GM18502 (cell line): ENCODE measurements around the gene TRIM24.
"Not testable (repeated sequence)": the region's sequence is repeated elsewhere in the genome, so short reads cannot be mapped to it uniquely, and the experiment has no call there.

Source experiments
- ATAC-seq: cut with Tn5 transposase; IDR thresholded peaks from one replicate; pipeline ENCODE4 v1.9.1; 2021; ENCODE audit warnings: mild to moderate bottlenecking; ENCODE audit not compliant: unreplicated experiment, poor library complexity

TRIM24 gene

DNA sequence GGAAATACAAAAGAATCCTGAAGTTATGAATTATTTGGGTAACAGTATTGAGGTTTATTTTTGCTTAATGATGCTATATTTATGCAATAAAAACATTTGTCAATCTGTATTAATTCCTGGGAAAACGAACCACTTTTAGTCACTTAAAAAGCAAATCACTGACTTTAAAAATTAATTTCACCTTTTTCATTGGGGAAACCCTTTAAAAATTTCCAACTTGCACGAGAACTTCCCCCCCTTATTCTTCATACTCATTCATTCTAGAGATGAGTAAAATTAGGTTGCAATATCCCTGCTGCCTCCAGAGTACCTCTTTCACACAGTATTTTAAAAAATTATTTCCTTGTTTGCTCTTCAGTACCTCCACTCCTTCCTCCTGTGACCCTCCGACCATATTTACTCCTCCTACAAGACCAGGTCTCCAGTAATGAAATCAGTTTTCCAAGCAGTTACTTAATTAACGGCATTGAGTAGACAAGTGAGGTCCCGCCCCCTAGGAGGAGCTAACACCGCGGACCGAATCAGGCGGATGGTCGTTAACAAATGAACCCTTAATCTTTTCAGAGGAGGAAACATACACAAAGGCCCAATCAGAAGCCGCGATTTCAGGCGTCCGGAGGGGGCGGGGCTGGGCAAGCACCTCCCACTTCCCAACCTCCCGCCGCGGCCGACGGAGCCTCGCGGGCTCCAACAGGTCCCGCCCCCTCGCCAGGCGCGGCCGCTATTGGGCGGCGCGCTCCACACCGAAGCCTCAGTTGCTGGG lies 465 bp upstream of the TRIM24 start:
- ATAC-seq = peak; percentile 81

GRCh38 chr7:138460649-138461607 lies 869 bp downstream of the TRIM24 start:
- ATAC-seq = peak; percentile 41

- not testable (repeated sequence) for ATAC-seq
Measured at GRCh38 chr7:138463291-138463618, 3.2 kb downstream of the TRIM24 start.

- no peak for ATAC-seq
Measured at GRCh38 chr7:138465046-138465445, 5.0 kb downstream of the TRIM24 start.

GRCh38 chr7:138466069-138466756 lies 6.2 kb downstream of the TRIM24 start:
- ATAC-seq = peak; percentile 46

DNA sequence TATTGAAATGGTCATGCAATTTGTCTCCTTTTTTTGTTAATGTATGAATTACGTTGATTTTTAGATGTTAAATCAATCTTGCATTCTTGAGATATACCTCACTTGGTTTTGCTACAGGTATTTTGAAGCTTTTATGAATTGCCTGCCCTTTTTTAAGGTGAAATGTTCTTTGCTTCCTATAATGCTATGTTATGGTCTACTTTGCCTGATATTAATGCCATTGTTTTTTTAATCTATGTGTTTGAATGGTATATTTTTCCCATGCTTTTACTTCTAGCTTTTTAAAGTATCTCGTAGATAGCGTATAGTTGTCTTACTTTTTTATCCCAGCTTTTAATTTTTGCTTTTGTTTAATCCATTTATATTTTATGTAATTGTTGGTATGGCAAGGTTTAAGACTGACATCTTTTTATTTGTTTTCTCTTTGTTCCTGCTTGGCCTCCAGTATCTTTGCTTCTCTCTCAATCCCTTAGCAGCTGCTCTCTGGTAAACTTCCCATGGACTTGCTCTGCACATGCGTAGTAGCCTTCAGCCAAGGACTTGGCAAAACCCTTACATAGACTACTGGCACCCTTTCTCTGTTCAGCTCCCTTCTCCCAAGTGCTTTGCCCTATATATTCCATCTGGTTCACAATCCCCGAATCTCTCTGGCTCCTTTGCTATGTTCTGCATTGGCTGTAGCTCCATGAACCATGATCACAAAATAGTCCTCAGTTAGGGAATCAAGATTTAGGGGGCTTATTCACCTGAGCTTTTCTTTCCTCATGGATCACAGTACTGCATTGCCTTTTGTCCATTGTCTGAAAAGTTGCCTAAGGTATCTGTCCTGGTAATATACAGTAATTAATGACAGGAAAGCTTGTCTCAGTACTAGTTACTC lies 8.4 kb downstream of the TRIM24 start:
- ATAC-seq = no peak

DNA sequence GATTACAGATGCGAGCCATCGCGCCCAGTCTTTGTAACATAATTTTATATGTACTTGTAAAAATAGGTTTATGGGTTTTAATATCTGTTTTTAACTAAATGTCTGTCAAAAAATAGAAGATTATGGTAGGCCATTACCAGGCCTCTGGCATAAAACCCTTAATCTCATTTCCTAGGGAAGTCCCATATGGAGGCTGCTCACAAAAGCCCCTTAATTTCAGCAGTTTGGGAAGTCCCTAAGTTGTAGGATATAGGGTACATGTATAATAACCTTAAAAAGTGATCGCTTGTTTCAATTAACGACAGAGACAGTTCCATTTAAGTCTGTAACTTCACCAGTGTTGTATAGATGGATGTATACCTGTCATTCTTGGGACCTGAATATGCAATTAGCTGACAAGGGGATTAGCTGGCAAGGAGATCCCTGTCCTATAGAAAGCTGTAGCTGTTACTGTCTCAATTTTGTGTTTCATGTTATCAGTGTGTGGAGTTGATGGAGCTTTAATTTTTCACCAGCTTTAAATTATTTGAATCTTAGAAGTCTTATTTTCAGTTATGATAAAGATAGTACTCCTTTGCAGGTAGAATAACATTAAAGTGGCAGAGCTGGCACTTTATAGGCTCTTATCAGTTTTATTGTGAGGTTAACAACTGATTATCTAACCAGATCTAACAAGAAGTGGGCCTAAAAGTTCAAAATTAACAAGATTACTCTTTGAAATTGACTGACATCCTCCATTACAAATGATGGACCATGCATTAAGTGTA lies 10.5 kb downstream of the TRIM24 start:
- no peak for ATAC-seq

DNA sequence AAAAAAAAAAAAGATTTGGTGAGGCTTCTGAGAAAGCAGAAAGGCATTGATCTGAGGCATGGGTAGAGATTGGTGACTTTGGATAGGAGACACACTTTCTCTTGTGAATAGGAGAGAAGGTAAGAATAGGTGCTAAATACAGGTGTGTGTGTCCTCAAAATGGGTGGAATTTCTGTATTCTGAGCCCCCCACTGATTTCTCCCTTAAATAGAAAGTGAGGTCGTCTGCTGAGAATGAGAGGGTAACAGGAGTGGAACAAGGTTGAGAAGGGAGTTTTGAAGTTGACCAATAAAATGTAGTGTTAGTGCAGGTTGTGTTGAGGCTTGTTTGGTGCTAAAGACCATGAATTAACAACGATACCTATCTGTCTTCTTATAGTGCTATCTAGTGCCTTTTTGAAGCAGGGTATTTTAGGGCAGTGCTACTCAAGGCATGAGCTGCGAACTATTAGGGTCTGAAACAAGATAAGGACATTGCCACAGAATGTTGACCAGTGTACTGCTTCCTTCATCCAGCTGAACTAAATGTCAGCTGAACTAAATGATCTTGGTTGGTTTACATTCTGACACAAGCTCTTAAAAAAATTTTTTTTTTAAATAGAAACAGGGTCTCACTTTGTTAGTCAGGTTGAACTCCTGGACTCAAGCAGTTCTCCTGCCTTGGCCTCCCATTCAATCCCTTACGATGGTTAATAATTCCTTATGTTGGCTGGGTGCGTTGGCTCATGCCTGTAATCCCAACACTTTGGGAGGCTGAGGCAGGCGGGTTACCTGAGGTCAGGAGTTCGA lies 12.4 kb downstream of the TRIM24 start:
- no peak for ATAC-seq

DNA sequence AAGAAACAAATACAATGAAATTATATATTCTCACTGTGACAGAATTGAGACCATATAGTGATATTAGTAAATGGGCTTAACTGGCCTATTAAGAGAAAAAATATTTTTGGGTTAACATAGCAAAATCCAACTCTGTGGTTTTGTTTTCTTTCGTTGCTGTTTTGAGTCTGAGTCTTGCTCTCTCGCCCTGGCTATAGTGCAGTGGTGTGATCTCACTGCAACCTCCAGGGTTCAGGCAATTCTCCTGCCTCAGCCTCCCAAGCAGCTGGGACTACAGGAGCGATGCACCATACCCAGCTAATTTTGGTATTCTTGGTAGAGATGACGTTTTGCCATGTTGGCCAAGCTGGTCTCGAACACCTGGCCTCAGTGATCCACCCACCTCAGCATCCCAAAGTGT lies 15.3 kb downstream of the TRIM24 start:
- no peak for ATAC-seq

GRCh38 chr7:138477081-138477578 lies 17.1 kb downstream of the TRIM24 start:
- ATAC-seq = no peak

- ATAC-seq = no peak
Measured at GRCh38 chr7:138477581-138477980, 17.5 kb downstream of the TRIM24 start.

DNA sequence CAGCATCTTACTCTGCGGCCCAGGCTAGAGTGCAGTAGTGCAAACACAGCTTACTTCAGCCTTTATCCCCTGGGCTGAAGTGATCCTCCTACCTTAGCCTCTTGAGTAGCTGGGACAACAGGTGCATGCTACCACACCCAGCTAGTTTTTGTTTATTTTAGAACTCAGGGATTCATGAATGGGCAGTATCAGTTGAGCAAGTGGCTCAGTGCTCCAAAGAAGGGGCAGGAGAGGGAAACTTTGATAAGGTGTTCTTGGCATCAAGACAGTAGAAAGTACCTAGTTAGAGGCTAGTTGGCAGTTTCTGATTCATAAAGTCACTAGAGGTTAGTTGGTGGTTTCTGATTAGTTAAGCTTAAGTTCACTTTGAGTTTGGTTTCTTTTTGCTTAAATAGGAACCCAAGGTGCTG lies 18.4 kb downstream of the TRIM24 start:
- peak; percentile 72 for ATAC-seq

DNA sequence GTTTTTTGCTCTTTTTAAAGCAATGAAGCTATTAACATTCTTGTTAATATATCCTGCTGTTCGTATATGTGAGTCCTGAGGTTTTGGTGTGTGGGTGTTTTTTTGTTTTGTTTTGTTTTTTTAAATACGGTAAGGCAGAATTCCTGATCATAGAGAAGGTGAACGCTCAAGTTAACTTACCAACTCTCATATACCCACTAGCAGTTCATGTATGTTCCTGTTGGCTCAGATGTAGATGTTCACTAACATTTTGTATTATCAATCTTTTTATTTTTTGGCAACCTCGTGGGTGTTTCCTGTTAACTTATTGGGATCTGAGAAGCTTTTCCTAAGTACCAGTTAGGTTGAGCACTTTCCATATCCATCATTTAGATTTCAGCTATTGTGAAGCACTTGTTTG lies 20.5 kb downstream of the TRIM24 start:
- no peak for ATAC-seq

DNA sequence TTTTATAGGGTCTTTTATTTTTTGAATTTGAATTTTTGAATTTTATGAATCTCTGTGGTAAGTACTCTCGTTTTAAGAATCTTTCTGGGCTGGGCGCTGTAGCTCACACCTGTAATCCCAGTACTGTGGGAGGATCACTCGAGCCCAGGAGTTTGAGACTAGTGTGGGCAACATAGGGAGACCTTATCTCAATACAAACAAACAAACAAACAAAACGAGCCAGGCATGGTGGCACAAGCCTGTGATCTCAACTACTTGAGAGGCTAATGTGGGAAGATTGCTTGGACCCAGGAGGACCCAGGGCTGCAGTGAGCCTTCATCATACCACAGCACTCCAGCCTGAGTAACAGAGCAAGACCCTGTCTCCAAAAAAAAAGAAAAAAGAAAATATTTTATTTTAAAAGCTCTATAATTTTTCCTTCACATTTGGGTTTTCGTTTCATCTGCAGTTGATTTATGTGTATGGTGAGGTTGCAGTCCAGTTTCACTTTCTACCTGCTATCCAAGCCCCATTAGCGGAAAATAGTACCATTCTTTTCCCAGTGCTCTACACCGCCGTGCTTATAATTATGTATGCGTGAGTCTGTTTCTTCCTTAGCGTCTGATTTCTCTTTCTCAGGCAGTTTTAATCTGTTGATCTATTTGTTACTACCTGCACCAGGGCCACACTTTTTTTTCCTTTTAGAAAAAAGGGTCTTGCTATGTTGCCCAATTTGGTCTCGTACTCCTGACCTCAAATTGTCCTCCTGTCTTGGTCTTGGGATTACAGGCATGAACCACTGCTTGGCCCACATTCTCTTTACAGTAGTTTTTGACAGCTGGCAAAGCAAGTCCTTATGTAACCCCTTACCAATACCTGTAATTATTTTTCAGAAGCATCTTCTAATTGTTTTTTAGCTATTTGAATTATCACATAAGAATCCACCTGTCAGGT lies 21.7 kb downstream of the TRIM24 start:
- peak; percentile 43 for ATAC-seq

- ATAC-seq = no peak
Measured at GRCh38 chr7:138483531-138483930, 23.5 kb downstream of the TRIM24 start.

DNA sequence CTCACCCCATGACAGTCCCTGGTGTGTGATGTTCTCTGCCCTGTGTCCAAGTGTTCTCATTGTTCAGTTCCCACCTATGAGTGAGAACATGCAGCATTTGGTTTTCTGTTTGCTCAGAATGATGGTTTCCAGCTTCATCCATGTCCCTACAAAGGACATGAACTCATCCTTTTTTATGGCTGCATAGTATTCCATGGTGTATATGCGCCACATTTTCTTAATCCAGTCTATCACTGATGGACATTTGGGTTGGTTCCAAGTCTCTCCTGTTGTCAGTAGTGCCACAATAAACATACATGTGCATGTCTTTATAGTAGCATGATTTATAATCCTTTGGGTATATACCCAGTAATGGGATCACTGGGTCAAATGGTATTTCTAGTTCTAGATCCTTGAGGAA lies 25.4 kb downstream of the TRIM24 start:
- not testable (repeated sequence) for ATAC-seq

DNA sequence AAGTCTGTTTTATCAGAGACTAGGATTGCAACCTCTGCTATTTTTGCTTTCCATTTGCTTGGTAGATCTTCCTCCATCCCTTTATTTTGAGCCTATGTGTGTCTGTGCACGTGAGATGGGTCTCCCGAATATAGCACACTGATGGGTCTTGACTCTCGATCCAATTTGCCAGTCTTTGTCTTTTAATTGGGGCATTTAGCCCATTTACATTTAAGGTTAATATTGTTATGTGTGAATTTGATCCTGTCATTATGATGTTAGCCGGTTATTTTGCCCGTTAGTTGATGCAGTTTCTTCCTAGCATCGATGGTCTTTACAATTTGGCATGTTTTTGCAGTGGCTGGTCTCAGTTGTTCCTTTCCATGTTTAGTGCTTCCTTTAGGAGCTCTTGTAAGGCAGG lies 29.1 kb downstream of the TRIM24 start:
- not testable (repeated sequence) for ATAC-seq
